ENCODE data around the gene TMCC1.

Gene TMCC1

GRCh38 chr3:129778871-129779270 lies 114.6 kb downstream of the TMCC1 start:
- TF ChIP-seq POLR2AphosphoS5 (IDR thresholded peaks at IDR 0.05; ENCODE audit: low read depth, low read length), result no peak
- no peak for TF ChIP-seq TAF1 (IDR thresholded peaks at IDR 0.05; ENCODE audit: borderline replicate concordance, insufficient read depth, low read length)
- TF ChIP-seq, protein P1, sequence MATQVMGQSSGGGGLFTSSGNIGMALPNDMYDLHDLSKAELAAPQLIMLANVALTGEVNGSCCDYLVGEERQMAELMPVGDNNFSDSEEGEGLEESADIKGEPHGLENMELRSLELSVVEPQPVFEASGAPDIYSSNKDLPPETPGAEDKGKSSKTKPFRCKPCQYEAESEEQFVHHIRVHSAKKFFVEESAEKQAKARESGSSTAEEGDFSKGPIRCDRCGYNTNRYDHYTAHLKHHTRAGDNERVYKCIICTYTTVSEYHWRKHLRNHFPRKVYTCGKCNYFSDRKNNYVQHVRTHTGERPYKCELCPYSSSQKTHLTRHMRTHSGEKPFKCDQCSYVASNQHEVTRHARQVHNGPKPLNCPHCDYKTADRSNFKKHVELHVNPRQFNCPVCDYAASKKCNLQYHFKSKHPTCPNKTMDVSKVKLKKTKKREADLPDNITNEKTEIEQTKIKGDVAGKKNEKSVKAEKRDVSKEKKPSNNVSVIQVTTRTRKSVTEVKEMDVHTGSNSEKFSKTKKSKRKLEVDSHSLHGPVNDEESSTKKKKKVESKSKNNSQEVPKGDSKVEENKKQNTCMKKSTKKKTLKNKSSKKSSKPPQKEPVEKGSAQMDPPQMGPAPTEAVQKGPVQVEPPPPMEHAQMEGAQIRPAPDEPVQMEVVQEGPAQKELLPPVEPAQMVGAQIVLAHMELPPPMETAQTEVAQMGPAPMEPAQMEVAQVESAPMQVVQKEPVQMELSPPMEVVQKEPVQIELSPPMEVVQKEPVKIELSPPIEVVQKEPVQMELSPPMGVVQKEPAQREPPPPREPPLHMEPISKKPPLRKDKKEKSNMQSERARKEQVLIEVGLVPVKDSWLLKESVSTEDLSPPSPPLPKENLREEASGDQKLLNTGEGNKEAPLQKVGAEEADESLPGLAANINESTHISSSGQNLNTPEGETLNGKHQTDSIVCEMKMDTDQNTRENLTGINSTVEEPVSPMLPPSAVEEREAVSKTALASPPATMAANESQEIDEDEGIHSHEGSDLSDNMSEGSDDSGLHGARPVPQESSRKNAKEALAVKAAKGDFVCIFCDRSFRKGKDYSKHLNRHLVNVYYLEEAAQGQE (IDR thresholded peaks at IDR 0.05; ENCODE audit: insufficient read depth in 1 of 2, low read depth in 2 of 2, low read length in 2 of 2), result no peak
- TF ChIP-seq SIN3A (IDR thresholded peaks at IDR 0.05; ENCODE audit: borderline replicate concordance, insufficient read depth, low read length), result no peak
- no peak for TF ChIP-seq FOXP2 (optimal IDR thresholded peaks at IDR 0.05; ENCODE audit: borderline replicate concordance, extremely low read depth, extremely low read length, insufficient read depth)

- TF ChIP-seq, protein P1 (IDR thresholded peaks at IDR 0.05; ENCODE audit: insufficient read depth in 1 of 2, low read depth in 2 of 2, low read length in 2 of 2), result no peak
- TF ChIP-seq FOXP2 (optimal IDR thresholded peaks at IDR 0.05; ENCODE audit: borderline replicate concordance, extremely low read depth, extremely low read length, insufficient read depth) (no peak), SIN3A (IDR thresholded peaks at IDR 0.05; ENCODE audit: borderline replicate concordance, insufficient read depth, low read length) (no peak)
Observed at GRCh38 chr3:129777806-129778205, 115.7 kb downstream of the TMCC1 start.

DNA sequence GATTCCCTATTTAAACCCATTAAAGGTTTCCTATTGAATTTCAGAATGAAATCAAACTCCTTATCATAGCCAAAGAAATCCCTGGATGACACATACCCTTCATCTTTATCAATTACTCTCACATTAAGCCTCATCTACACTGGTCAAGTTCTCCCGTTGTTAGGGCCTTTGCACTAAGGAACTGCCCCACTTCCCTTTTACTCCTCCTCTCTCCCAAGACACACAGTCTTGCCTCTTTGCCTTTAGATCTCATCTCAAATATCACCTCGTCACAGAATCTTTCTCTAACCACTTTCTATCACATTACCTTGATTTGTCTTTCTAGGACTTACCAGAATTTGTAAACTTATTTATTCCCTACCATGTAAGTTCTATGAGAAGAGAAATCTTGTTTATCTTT lies 117.6 kb downstream of the TMCC1 start:
- TF ChIP-seq POLR2AphosphoS5 (IDR thresholded peaks at IDR 0.05; ENCODE audit: low read depth, low read length) (no peak), TAF1 (IDR thresholded peaks at IDR 0.05; ENCODE audit: borderline replicate concordance, insufficient read depth, low read length) (no peak), SIN3A (IDR thresholded peaks at IDR 0.05; ENCODE audit: borderline replicate concordance, insufficient read depth, low read length) (no peak), FOXP2 (optimal IDR thresholded peaks at IDR 0.05; ENCODE audit: borderline replicate concordance, extremely low read depth, extremely low read length, insufficient read depth) (no peak)
- TF ChIP-seq, protein P1 (IDR thresholded peaks at IDR 0.05; ENCODE audit: insufficient read depth in 1 of 2, low read depth in 2 of 2, low read length in 2 of 2), result no peak

DNA sequence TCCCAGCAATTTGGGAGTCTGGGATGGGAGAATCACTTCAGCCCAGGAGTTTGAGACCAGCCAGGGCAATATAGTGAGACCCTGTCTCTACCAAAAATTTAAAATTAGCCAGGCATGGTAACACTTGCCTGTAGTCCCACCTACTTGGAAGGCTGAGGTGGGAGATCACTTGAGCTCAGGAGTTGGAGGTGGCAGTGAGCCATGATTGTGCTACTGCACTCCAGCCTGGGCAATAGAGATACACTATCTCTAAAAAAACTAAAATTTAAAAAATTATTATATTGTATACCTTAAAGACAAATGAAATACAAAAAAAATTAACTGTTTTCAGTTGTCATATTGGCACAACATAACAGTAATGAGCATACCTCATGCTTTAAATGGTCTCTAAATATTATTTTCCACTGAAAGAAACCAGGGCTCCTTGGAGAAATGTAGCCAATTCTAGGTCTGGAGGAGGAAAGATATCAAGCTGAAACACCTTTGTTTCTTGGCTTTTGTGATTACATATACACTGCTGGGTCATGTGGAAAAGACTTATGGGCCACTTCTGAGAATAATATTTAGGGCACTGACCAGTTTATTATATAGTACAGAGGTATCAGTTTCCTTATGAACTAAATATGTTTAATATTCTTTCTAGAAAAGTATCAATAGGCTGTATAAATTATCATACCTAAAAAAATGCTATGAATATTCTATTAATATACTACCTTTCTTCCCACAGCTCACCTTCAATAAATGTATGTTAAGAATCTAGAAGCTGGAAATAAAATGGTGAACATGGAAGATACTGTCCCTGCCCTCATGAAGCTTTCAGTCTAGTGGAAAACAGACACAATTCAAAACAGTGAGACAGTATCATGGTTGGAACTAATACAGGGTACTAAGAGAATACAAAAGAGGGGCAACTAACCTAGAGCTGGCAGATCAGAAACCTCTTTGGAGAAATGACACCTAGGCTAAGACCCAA lies 119.5 kb downstream of the TMCC1 start:
- TF ChIP-seq TAF1 (IDR thresholded peaks at IDR 0.05; ENCODE audit: borderline replicate concordance, insufficient read depth, low read length), result no peak
- TF ChIP-seq, protein P1 (IDR thresholded peaks at IDR 0.05; ENCODE audit: insufficient read depth in 1 of 2, low read depth in 2 of 2, low read length in 2 of 2), result no peak
- no peak for TF ChIP-seq SIN3A (IDR thresholded peaks at IDR 0.05; ENCODE audit: borderline replicate concordance, insufficient read depth, low read length)
